Activated CD8-positive, alpha-beta memory T cell treated with anti-CD3 and anti-CD28 coated beads, Interleukin-2, amount 50 U/mL, for 4 hours (primary cell): ENCODE measurements around the gene IQCH.
"Not testable (repeated sequence)": the region's sequence is repeated elsewhere in the genome, so short reads cannot be mapped to it uniquely, and the experiment has no call there.

Experiments
- DNase-seq: peaks from one replicate; pipeline ENCODE4 v3.0.0-alpha.2; 2020

The IQCH gene

DNA sequence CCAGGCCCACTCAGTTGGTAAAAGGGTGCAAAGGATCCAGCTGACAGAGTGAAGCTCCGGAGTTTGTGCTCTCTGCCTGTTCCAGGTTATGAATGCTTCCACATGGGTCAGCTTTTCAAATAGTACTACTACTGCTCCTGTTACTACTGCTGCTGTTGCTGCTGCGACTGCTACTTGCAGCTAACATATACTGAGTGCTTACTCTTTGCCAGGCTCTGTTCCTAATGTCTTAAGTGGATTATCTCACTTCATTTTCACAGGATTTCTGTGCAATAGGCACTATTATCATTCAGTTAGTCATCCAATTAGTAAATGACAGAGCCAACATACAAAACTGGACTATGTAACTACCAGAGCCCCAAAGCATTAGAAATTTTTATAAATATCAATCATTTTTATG, 106.5 kb downstream of the IQCH start:
- no peak for DNase-seq

DNA sequence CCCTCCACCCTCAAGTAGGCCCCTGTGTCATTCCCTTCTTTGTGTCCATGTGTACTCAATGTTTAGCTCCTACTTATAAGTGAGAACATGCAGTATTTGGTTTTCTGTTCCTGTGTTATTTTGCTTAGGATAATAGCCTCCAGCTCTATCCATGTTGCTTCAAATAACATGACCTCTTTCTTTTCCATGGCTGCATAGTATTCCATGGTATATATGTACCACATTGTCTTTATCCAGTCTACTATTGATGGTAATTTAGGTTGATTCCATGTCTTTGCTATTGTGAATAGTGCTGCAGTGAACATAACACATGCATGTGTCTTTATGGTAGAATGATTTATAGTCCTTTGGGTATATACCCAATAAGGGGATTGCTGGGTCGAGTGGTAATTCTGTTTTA, 109.1 kb downstream of the IQCH start:
- DNase-seq: not testable (repeated sequence)

DNA sequence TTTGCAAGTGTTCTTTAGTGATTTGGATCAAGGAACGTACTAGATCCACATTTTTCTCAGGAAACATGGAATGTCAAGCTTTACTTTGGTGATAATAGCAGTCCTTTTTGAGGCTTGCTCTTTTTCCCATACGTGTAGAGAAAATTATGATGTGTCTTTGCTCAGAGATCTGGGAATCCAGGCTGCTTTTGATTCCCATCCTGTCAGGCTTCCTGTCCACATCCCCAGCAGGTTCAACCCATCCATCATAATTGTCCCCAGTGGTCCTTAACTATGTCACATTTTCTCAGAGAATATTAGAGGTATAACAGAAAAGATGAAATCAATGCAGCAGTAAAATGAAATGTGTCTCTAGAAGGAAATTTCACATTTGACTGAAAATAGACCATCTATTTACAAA, 111.4 kb downstream of the IQCH start:
- DNase-seq: no peak

DNA sequence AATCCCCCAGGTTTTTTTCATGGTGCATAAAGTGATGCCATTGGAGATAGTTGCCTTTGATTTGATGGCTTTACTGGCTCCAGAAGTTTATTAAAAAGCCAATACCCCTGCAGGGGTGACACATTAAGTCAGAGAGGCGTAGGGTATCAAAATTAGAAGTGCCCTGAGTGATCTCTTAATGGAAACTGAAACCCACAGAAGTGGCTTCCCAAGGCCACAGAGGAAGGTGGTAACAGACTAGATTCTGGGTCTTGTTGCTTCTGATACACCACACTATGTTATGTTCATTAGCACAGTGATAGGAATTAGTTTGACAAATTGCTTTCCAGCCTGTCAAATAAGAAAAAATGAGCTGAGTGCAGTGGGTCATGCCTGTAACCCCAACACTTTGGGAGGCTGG, 112.3 kb downstream of the IQCH start:
- DNase-seq: no peak

DNA sequence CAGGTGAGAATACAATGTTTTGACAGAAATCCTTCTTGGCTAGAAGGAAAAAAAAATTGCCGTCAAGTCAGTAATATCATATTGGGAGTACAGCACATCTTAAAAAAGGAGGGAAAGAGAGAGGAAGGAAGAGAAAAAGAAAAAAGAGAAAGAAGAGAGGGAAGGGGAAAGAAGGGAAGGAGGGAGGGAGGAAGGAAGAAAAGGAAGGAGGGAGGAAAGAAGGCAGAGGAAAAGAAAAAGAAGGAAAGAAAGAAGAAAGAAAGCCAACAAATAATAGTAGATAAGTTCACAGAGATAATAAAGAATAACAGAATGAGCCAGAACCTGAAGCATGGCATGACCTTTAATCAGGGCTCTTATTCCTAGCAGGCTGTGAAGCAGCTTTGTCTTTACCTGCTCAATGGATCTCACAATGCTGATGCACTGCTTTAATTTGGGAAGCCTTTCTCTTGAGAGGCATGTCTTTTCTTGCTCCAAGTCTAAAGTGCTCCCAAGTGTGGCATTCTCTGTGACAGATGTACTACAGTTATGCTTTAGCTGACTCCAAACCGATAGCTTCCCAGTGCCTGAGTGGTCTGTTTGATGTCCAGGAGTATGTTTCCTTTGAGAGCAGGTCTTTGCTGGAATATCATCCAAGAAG, 114.9 kb downstream of the IQCH start:
- no peak for DNase-seq

DNA sequence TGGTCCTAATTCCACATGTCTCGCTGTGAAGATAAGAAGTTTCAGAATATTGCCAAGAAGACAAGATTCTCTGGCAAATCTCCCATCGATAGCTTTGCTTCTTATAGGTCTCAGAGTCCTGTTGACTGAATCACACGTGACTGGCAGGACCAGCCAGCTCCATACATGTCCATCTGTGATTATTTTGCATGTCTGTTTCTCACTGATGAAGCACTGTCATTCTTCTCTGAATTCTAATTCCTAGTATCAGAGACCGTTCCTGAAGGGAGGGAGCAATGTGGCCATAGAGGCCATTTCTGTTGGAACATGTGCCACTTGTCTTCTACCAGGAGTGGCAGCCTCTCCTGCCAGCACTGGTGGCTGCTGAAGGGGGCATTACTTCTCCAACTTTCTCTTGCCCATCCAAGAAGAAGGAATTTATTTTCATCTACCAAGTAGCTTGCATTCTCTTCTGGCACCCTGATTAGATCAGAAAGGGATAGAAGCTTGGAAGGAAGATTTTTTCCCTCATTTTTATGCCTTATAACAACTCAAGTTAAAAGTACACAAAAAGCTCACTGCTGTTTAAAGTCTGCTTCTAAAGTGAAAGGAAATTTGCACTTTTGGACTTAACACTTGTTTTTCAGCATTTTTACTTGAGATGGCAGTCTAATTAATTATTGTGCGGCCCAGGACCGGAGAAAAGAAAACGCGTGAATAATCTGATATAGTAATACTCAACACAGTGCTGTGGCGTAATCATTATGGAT, 115.8 kb downstream of the IQCH start:
- no peak for DNase-seq

DNA sequence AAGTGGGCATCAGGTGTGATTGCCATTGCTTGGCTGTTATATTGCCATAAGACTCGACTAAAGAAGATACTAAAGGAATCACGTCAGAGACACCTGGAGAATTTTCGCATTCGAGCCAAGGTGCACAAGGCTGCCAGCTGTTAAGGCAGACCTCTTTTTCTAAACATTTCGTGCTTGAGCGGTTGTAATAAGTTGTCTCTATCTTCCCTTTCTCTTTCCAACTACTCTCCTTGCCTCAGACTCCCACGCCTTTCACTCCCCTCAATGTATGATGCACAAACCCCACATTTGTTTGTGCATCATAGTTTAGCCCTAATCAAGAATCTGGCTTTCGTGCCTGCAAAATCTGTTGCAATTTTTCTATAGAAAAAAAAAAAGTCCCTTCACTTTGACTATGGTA, 118.0 kb downstream of the IQCH start:
- DNase-seq: no peak

DNA sequence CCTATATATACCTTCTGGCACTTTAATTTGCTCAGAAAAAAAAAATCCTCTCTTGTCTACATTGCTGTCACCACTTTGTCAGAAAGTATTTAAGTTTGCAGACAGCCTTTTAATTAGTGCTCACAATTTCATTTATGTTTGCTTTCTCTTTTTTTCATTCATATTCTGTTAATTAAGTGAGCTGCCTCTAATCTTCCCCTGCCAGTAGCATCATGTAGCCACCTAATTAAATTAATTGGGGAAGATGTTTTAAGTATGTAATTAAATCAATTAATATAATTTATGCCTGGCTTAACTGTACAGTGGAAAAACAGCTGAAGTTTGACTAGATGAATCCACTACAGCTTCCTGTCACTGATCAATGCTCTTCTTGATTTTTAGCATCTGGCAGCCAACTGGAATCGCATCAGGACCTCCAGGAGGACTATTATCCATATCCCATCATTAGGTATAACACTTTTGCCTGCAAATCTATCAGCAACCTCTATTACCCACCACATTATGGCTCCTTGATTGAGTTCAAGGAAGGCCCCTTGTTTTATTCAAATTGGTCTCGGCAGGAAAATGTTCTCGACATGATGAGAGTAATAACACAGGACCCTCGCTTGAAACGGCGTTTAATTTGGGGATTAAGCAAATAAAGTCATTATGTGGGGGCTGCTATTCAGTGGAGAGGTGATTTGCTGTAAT, 118.5 kb downstream of the IQCH start:
- no peak for DNase-seq

DNA sequence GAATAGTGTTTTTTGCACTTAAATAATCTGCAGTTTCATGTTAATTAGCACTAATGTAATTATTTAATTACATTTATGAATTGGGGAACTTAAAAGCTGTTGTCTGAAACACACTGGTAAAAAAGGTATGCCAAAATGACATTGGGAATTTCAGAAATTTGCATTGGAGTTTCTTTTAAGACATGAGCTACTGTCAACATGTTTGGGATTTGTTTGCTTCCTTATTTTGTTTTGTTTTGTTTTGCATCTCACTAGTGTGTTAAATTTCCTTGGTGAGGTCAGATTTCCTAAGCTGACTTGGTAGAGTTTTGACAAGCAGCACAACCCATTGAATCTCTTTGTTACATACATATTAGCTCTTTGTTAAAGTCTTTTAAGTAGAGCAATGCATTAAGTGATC, 119.4 kb downstream of the IQCH start:
- DNase-seq: no peak

DNA sequence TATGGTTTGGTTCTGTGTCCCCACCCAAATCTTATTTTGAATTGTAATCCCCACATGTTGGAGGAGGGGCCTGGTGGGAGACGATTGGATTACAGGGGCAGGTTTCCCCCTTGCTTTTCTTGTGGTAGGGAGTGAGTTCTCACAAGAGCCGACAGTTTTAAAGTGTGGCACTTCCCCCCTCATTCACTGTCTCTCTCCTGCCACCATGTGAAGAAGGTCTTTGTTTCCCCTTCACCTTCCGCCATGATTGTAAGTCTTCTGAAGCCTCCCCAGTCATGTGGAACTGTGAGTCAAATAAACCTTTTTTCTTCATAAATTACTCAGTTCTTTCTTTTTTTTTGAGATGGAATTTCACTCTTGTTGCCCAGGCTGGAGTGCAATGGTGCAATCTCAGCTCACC, 124.9 kb downstream of the IQCH start:
- DNase-seq: no peak

DNA sequence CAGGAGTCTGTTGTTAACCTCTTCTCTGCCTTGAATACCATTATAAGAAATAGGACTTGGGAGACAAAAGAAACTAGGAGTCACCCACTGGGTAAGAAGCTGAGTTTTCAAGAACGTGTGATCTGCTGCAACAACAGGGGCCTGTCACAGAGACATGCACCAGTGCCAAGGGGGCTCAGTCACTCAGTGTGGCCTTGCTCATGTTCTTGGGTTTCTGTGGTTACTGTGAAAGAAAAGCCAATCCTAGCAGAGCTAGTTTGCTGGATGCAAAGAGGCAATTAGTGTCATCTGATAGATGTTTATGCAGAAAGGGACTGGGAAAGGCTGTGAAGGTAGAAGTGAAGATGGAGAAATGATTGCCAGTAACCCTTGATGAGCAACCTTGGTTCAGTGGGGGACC, 126.3 kb downstream of the IQCH start:
- no peak for DNase-seq

DNA sequence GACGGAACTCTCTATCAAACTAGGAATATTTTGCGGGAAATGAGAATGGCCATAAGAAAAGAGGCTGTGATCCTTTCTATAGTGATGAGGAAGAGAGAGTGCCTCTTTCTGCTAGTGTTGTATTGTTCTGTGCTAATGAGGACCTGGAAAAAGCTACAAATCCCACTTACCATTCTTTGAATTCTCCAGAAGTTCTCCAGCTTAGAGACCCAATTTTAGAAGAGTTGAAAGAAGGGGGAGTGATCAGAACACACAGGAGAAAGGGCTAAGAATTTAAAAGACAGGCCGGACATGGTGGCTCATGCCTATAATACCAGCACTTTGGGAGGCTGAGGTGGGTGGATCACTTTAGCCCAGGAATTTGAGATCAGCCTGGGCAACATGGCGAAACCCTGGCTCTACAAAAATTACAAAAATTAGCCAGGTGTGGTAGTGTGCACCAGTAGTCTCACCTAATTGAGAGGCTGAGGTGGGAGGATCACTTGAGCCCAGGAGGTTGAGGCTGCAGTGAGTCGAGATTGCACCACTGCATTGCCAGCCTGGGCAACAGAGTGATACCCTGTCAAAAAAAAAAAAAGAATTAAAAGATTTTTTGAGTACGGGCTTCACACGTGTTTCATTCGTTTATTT, 126.9 kb downstream of the IQCH start:
- DNase-seq: no peak

DNA sequence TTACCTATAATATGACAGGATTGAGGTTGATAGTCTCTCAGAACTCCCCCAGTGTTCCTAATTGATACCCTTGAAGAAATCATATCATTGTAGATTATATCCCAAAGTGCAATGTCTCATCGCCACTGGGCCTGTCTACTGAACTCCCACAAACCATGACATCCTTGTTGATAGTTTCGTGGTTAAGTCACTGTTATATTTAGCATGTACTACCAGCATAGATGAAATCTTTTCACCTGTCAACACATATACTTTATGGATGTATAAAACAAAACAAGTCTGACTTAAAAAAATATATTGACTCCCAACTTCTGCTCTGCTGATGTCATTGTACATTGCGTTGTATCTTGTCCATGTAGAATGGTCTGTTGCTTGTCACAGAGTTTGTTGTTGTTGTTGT, 128.1 kb downstream of the IQCH start:
- DNase-seq: no peak

DNA sequence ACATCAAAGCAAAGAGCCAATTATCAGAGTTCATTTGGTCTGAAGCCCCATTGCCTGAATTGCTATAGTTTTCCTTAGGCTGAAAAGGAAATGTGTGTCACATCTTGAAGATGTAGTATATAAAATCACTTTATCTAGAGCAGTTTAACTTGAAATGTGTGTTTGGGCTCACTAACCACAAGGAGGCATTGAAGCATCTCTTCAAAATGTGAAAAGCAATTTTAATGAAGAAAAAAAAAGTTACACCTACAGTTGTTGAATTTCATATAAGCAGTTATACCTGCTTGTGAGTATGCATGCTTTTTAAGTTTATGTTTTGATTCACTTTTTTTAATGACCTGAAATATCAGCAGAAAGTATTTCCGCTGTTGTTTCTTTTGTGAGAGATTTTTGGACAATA, 129.3 kb downstream of the IQCH start:
- DNase-seq: no peak

DNA sequence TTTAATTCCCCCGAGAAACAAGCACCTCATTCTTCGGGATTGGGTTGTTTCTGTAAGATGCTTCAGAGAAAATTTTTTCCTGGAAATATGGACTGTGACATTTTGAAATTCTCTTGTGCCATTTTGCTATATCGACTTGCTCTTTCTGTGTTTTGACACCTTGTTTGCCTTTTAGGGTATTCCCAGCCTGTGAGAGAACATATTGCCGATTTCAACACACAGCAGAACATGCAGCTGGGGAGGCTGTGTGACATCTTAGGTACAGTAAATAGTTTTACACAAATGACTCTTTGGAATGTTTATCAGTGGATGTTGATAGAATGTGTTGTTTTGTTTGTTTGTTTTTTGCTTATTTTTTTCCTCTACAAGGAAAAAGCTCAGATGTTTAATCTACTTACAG, 130.2 kb downstream of the IQCH start:
- no peak for DNase-seq

DNA sequence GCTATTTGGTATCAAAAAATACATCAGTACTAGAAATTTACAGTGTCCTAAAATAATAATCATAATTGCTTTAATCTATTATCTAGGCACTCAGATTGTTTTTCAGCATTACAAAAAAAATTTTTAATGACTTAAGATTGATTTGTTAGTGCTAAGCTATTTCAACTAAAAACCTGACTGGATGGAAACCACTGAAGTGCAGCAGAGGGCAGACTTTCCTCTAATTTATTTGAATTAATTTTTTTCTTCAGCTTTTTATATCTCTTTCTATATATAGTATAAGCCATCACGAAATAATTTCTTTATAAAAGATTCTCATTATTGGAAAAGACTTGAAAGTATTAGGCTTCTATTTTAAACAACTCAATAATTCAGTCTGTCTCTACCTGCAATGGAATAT, 131.4 kb downstream of the IQCH start:
- no peak for DNase-seq

DNA sequence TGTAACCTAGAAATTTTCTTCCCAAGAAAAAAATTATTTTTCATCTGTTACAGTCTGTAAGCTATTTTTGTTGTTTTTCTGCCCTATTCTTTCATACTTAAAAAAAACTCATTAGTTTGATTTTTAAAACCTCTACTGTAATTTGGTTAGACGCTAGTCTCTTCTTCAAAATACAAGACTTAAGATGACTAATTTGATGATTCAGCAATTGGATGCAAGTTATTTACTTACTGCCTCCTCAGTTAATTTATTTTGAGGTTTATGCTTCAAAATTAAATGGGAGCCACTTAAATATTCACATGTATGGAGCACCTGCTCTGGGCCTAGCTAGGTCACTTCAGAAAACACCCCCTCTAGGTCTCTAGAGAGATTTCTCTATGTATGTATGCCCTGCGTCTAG, 132.4 kb downstream of the IQCH start:
- no peak for DNase-seq

DNA sequence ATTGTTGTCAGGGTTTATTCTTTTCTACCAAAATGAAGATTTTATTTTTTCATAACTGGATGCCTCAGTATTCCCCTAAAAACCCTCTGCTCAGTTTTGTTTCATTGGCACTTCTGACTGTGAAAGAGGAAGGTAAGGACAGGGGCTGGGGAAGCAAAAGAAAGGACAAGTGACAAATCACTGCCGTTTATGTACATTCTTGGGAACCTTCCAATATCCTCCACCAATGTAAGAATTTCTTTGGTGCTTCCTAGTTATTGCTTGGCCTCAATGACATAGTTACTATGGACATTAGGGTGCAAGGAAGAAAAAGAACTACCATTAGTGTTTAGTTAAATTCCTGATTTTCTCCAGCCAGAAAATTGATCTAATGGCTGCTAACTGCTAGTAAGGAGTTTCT, 135.4 kb downstream of the IQCH start:
- no peak for DNase-seq

DNA sequence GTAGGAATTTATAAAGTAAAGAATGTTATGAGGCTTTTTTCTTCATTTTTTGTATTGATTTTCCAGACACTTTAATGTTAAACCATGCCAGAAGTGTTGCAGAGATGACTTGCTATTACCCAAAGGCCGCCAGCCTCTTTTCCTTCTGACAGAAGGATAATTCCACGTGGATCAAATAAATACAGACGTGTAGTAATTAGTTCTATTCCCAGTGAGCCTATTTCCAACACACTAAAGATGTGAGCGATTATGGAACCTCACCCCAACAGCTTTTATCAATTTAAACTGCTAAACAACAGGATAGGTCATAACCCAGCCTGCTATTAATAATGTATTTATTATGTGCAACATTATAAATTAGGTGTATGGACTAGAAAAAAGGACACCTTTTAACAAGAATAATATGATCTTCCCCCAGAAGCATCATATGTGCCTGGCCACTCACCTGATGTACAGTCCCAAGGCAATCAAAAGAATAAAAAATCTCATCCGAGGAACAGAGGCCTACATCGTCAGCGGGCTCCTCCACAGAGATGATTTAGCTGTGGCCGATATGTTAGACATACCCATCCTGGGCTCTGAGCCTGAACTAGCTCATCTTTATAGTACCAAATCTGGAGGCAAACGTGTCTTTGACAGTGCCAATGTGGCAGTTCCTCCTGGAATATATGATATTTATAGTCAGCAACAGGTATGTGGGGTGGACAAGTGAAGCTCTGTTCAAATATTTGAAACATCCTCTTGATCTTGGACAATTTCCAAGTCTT, 140.5 kb downstream of the IQCH start:
- DNase-seq: no peak

DNA sequence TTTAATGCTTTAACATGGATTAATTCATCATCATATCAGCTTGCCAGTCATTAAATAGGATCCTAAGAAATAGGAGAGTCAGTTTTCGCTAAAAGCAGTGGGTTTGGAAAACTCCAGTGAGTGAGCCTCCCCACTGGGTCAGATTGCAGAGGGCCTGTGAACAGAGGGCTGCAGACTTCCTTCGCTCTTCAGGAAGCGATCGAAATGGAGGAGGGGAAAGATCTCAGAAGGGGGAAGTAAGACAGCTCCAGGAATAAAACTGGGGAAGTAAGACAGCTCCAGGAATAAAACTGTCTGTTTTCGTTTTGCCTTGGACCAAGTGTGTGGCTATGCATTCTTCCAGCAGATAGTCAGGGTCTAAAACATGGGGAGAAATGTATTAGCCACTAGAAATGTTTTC, 141.5 kb downstream of the IQCH start:
- no peak for DNase-seq

DNA sequence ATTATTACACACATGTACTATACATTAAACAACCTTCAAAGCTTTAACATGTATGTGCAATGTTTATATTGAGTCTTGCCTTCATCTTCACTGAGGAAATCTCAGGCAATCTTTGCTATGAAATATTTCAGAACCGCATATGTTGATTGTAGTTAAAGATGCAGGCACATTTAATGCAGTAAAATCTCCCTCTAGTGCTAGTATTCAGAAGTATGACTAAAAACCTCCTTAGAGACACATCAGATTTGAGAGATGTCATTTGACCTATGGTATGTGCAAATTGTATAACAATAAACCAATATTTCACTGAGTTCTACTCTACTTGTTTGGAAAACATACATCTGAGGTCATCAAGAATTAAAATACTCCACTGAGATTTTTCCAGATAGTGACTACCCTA, 142.6 kb downstream of the IQCH start:
- no peak for DNase-seq

DNA sequence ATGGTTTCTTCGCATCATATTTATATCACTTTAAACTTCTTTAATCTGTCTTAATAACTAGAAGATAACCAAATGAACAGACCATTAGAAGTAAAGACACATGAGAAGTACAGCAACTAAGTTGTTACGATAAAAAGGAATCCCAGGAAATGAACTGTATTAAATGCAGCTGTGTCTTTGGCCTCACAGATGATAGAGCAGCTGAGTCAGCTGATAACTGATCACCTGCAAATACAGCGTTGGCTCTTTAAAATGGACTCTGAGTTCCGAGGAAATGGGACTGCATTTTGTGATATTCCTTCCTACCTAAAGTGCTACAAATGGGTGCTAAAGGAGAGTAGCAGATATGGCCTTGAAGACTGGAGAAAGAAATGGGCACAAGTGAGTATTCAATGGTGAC, 145.3 kb downstream of the IQCH start:
- no peak for DNase-seq

DNA sequence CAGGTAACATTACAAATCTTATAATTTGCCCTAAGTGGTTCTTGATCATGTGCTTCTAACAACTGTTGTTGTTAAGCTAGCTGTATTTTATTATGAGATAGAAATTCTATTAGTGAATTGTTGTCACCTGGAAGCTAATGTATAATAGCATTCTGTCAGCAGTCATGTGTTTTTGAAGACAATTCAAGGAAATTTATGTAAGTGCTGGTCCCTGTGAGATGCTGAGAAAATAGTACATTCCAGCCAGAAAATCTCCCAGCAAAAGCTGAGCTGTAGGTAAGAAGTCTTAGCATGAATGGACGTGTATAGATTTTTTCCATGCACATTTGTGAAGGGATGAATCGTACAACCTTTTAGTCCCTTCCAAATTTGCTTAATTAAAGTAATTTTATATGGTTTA, 146.3 kb downstream of the IQCH start:
- DNase-seq: no peak
